Activated CD4-positive, alpha-beta T cell treated with anti-CD3 and anti-CD28 coated beads for 36 hours (primary cell): ENCODE measurements around the gene FNBP1. TPM values are rescaled to one million over a fixed set of nuclear protein-coding genes. Genes with fewer than 3 reads are reported as not detected.

Source experiments
- ATAC-seq: fragments of 200-7000 bp; cut with Tn5 transposase; one replicate; pipeline ENCODE4 v1.10.0; 2021; ENCODE audit warnings: mild to moderate bottlenecking, moderate library complexity
- CTCF ChIA-PET: fragments of 350-600 bp; sonication (Branson Sonifier 250); formaldehyde crosslinking; loops from one replicate; lab custom pipeline; 2021; ENCODE audit warnings: antibody characterized with exemption; lab: Charles Lee
- POLR2A ChIA-PET: fragments of 350-600 bp; sonication (Branson Sonifier 250); formaldehyde crosslinking; loops from one replicate; lab custom pipeline; 2021; ENCODE audit warnings: antibody characterized with exemption, inconsistent platforms; lab: Charles Lee
- DNase-seq: peaks from one replicate; pipeline ENCODE4 v3.0.0-alpha.2; 2020
- H3K27ac Mint-ChIP-seq: one replicate; pipeline ENCODE4 v1.8.0; 2021; ENCODE audit warnings: mixed read lengths
- H3K27me3 Mint-ChIP-seq: one replicate; pipeline ENCODE4 v1.8.0; 2021; ENCODE audit warnings: mixed read lengths
- H3K36me3 Mint-ChIP-seq: one replicate; pipeline ENCODE4 v1.8.0; 2021; ENCODE audit warnings: low read depth, mixed read lengths
- H3K4me1 Mint-ChIP-seq: one replicate; pipeline ENCODE4 v1.8.0; 2021; ENCODE audit warnings: mixed read lengths
- H3K4me3 Mint-ChIP-seq: one replicate; pipeline ENCODE4 v1.8.0; 2021; ENCODE audit warnings: mild to moderate bottlenecking, moderate library complexity, mixed read lengths
- H3K9me3 Mint-ChIP-seq: one replicate; pipeline ENCODE4 v1.8.0; 2021; ENCODE audit warnings: low read depth, mixed read lengths
- intact Hi-C, 2 experiments: fragments of 100-400 bp; cut with DNase I in 1 of 2; cut with micrococcal nuclease in 1 of 2; formaldehyde crosslinking; loops; one replicate each; pipeline versions ENCODE4 v1.14.2 to v1.15.1; 2022 to 2024; cut with DNase I, micrococcal nuclease
- total RNA-seq, 2 experiments: library from RNA; stranded (reverse); gene quantifications; one replicate each; pipeline ENCODE4 v1.2.3, GENCODE V29; 2021

The FNBP1 gene
- total RNA-seq, 2 experiments from 2014 or later: 254 to 354 TPM

DNA sequence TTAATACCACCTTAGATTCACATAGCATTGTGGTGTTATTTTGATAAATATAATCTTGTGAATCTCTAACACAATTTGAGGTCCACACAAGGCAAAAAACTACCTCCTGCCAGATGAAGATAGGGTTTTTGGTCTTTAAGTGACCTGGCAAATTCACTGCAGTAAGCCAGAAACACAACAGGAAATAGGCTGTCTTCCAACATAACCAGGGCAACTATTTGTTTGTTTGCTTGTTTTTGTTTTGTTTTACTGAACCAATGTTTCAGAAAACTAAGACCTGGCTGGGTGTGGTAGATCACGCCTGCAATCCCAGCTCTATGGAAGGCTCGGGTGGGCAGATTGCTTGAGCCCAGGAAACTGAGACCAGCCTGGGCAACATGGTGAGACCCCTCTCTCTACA, 112.2 kb downstream of the FNBP1 start:
- H3K27ac Mint-ChIP-seq: peak overlapping the region; percentile 86
- no peak overlapping the region for H3K4me3 Mint-ChIP-seq
- peaks cover 55% of the 10 kb centered on the region for H3K36me3 Mint-ChIP-seq
- H3K4me1 Mint-ChIP-seq: peaks cover 60% of the 10 kb centered on the region
- DNase-seq (no peak), ATAC-seq (no peak)
- CTCF ChIA-PET: no interaction called here
- intact Hi-C loops: loop anchor here in 1 of 2 experiments (5.0 kb wide), 1 partner anchor 92 kb away; no protein-coding TSS in a partner anchor
- no peaks in the 10 kb centered on the region for H3K9me3 Mint-ChIP-seq
- no peaks in the 10 kb centered on the region for H3K27me3 Mint-ChIP-seq
- POLR2A ChIA-PET: no interaction called here

DNA sequence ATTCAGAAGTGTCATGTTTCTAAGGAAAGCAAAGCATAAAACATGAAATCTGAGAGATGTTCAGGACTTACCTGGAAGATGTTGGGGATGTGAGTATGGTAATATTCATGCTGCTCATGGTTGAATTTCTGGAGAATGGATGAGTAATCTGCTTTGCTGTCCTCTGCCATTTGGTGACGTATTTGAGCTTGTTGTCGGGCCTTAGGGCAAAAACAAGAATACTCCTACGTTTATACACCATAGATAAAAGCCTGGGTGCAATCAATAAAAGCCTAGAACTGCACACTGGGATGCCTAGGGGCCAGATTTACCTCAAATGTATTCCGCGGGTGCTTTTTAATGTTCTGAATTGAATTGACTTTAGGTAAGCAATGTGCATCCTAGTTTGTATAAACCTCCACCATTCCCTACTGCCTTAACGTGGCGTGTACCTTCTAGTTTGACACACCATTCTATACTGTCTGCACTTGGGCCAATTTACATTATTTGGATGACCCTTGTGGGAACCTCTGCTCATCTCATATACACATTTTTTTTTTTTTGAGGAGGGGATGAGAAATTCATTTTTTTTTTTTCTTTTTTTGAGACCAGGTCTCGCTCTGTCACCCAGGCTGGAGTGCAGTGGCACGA, 113.4 kb downstream of the FNBP1 start:
- Mint-ChIP-seq H3K4me1 (peaks cover 50% of the 10 kb centered on the region), H3K27ac (peak overlapping the region; percentile 86)

DNA sequence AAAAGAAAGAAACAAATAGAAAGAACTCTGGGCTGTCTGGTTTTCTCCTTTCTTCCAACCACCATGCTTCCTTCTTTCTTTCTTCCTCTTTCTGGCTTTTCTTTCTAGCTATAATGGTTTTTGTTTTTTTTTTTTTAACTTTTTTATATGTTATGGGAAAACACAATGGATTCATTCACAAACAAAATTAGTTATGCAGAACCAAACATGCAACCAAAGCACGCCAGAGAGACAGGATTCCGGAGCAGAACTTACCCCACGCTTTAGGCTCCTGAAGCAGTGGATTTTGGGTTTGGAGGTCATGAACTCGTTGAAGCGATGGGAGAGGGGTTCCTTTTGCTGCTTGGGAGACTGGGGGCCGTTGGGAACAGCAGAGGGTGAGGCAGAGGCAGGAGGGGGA, 119.4 kb downstream of the FNBP1 start:
- Mint-ChIP-seq H3K4me1 (peaks cover 28% of the 10 kb centered on the region), H3K27me3 (no peaks in the 10 kb centered on the region), H3K9me3 (no peaks in the 10 kb centered on the region), H3K27ac (no peak overlapping the region), H3K4me3 (no peak overlapping the region), H3K36me3 (peaks cover 73% of the 10 kb centered on the region)
- intact Hi-C loops: no loop called here
- DNase-seq (no peak), ATAC-seq (no peak)
- ChIA-PET POLR2A (interaction anchor here (0.6 kb wide), 1 partner anchor 9 kb away, joined by 4 read pairs; no protein-coding TSS in a partner anchor), CTCF (interaction anchor here (0.7 to 1.1 kb wide), 2 partner anchors 14 to 725 kb away, joined by 4 read pairs; no protein-coding TSS in a partner anchor)

More for the DNA sequence above, 113.4 kb downstream of the FNBP1 start:
- no peaks in the 10 kb centered on the region for H3K27me3 Mint-ChIP-seq
- no peak overlapping the region for H3K4me3 Mint-ChIP-seq
- CTCF ChIA-PET: interaction anchor here (0.5 kb wide), 1 partner anchor 139 kb away, joined by 3 read pairs; no protein-coding TSS in a partner anchor
- intact Hi-C loops: loop anchor here in 1 of 2 experiments (5.0 kb wide), 1 partner anchor 93 kb away; no protein-coding TSS in a partner anchor
- ATAC-seq (peak; percentile 39), DNase-seq (no peak)
- POLR2A ChIA-PET: interaction anchor here (0.6 to 1.0 kb wide), 3 partner anchors 13 to 87 kb away, joined by 3 to 6 read pairs (median 4); no protein-coding TSS in a partner anchor
- H3K9me3 Mint-ChIP-seq: no peaks in the 10 kb centered on the region
- H3K36me3 Mint-ChIP-seq: peaks cover 57% of the 10 kb centered on the region

DNA sequence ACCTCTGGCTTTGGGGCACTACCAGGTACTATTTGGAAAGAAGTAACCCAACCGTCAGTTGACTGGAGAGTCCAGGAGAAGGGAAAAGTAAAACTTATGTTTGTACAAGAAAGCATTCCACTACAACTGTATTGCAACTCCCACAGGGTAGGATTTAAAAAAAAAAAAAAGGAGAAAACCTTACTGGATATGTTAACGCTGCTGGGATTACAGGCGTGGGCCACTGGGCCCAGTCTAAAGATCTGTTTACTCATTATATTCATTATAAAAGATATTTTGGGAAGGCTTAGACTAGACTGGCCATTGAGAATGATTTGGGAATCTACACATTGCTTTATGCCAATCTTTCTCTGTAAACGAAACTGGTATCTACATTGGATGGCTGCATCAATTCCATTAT, 121.1 kb downstream of the FNBP1 start:
- CTCF ChIA-PET: interaction anchor here (1.0 kb wide), 2 partner anchors 9 to 122 kb away, joined by 3 to 4 read pairs; no protein-coding TSS in a partner anchor
- Mint-ChIP-seq H3K27me3 (no peaks in the 10 kb centered on the region), H3K4me1 (peaks cover 34% of the 10 kb centered on the region), H3K4me3 (no peak overlapping the region), H3K27ac (peak overlapping the region; percentile 58), H3K9me3 (no peaks in the 10 kb centered on the region), H3K36me3 (peaks cover 70% of the 10 kb centered on the region)
- intact Hi-C loops: no loop called here
- POLR2A ChIA-PET: interaction anchor here (0.7 kb wide), 1 partner anchor 57 kb away, joined by 3 read pairs; no protein-coding TSS in a partner anchor
- ATAC-seq (no peak), DNase-seq (no peak)

DNA sequence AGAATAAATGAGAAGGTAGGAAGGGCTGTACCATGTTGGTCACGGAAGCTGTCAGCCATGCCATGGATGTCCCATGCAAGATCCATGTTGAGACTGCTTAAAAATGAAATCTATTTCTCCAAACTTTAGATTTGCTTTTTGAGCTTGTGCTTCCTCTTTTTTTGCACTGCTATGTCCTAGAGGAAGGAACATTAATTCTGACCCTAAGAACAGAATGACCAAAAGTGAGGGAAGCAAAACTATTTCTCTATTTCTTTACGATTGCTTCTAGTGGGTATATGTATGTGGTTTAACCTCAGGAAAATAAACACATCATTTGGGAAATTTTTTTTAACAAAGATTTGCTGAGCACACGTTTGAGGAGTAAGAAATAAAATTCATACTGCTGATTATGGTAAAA, 123.1 kb downstream of the FNBP1 start:
- CTCF ChIA-PET: interaction anchor here (1.0 to 1.3 kb wide), 5 partner anchors 16 to 68 kb away, joined by 3 to 4 read pairs (median 3); no protein-coding TSS in a partner anchor

DNA sequence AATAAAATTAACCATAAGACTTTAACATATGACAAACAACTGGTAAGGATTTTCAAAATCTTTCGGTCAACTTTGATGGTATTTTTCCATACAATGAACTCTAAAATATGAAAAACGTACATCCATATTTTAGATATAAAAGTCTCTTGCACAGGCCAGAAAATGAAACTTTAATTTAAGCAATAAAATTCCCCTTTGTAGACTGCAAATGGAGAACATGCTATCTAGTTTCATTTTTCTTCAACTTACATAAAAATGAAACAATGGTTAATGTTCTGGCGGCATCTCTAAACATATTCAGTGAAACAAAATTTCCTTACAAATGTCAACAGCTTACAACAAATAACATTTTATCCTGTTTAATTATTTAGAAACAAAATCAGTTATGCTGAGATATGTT, 123.7 kb downstream of the FNBP1 start:
- H3K27ac Mint-ChIP-seq: peak overlapping the region; percentile 44
- intact Hi-C loops: no loop called here
- H3K36me3 Mint-ChIP-seq: peaks cover 67% of the 10 kb centered on the region
- POLR2A ChIA-PET: interaction anchor here (0.9 kb wide), 1 partner anchor 123 kb away, joined by 3 read pairs; no protein-coding TSS in a partner anchor
- H3K9me3 Mint-ChIP-seq: no peaks in the 10 kb centered on the region
- no peak overlapping the region for H3K4me3 Mint-ChIP-seq
- H3K27me3 Mint-ChIP-seq: no peaks in the 10 kb centered on the region
- H3K4me1 Mint-ChIP-seq: peaks cover 31% of the 10 kb centered on the region
- CTCF ChIA-PET: interaction anchor here (1.0 to 1.3 kb wide), 4 partner anchors 16 to 67 kb away, joined by 3 to 4 read pairs (median 3); no protein-coding TSS in a partner anchor
- no peak for DNase-seq
- no peak for ATAC-seq

More for the DNA sequence above, 123.1 kb downstream of the FNBP1 start:
- peaks cover 34% of the 10 kb centered on the region for H3K4me1 Mint-ChIP-seq
- POLR2A ChIA-PET: interaction anchor here (0.9 kb wide), 1 partner anchor 123 kb away, joined by 3 read pairs; no protein-coding TSS in a partner anchor
- intact Hi-C loops: no loop called here
- no peaks in the 10 kb centered on the region for H3K27me3 Mint-ChIP-seq
- H3K9me3 Mint-ChIP-seq: no peaks in the 10 kb centered on the region
- peaks cover 73% of the 10 kb centered on the region for H3K36me3 Mint-ChIP-seq
- H3K27ac Mint-ChIP-seq: peak overlapping the region; percentile 44
- ATAC-seq (no peak), DNase-seq (no peak)
- no peak overlapping the region for H3K4me3 Mint-ChIP-seq

DNA sequence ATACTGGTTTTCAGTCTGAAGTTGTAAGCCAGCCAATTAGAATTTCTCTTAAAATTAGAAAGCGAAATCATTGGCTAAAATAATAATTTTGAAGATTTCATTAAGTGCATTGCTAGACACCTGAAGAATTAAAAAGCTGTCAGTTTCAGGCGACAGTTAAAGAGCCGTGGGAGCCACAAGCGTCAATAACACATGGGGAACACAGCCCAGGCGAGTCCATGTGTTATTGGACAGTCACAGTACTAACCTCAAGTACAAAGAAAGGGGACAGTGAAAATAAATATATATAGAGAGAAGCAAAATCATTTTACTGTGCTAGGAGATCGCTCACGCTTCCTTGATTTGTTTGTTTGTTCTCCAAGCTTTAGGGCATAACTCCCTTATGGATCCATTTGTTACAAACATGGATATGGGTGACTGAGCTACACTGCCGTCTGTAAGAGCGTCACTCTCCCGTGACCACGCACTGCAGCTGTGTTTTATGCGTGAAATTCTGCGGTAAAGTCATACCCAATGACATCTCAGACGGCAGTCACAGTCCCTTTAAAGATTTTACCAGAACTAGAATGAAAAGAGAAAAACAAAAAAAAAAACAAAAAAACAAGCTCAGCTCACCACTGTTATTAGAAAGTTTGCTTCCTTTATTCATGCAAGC, 124.6 kb downstream of the FNBP1 start:
- Mint-ChIP-seq H3K27me3 (no peaks in the 10 kb centered on the region), H3K9me3 (no peaks in the 10 kb centered on the region), H3K4me3 (no peak overlapping the region), H3K4me1 (peaks cover 25% of the 10 kb centered on the region), H3K36me3 (peaks cover 66% of the 10 kb centered on the region), H3K27ac (peak overlapping the region; percentile 13)
- CTCF ChIA-PET: interaction anchor here (1.3 kb wide), 1 partner anchor 55 kb away, joined by 3 read pairs; no protein-coding TSS in a partner anchor
- DNase-seq: no peak
- intact Hi-C loops: no loop called here
- POLR2A ChIA-PET: no interaction called here
- ATAC-seq: no peak

DNA sequence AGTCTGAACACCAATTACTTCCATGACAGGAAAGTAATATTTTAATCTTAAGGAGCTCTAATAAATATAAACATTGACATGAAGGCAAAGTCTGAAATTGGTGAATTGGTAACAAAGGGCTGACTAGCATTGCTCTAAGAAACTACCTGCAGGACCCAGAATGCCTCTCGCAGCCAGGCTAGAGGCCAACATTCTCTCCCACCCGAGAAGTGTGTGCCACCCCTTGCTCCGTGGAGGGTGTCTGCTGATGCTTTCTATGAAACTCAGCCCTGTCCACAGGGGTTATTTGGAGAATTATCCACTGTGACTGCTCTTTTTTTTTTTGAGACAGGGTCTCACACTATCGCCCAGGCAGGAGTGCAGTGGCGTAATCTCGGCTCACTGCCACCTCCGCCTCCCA, 126.3 kb downstream of the FNBP1 start:
- CTCF ChIA-PET: interaction anchor here (0.5 to 1.2 kb wide), 5 partner anchors 24 to 1755 kb away, joined by 3 to 4 read pairs (median 4); no protein-coding TSS in a partner anchor
- Mint-ChIP-seq H3K4me1 (peaks cover 23% of the 10 kb centered on the region), H3K27ac (no peak overlapping the region), H3K9me3 (no peaks in the 10 kb centered on the region), H3K4me3 (no peak overlapping the region), H3K36me3 (peaks cover 56% of the 10 kb centered on the region), H3K27me3 (no peaks in the 10 kb centered on the region)
- POLR2A ChIA-PET: no interaction called here
- ATAC-seq (no peak), DNase-seq (no peak)
- intact Hi-C loops: no loop called here

DNA sequence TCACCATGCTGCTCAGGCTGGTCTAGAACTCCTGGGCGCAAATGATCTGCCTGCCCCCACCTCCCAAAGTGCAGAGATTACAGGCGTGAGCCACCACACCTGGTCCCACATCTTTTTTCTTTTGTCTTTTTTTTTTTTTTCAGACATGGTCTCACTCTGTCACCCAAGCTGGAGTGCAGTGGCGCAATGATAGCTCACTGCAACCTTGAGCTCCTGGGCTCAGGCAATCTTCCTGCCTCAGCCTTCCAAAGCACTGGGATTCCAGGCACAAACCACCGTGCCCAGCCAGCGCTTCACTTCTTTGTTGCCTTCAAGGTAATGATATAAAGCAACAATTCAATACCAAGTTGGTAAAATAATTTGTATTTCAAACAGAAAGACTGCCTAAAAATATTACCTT, 128.9 kb downstream of the FNBP1 start:
- H3K36me3 Mint-ChIP-seq: peaks cover 57% of the 10 kb centered on the region
- intact Hi-C loops: no loop called here
- CTCF ChIA-PET: no interaction called here

DNA sequence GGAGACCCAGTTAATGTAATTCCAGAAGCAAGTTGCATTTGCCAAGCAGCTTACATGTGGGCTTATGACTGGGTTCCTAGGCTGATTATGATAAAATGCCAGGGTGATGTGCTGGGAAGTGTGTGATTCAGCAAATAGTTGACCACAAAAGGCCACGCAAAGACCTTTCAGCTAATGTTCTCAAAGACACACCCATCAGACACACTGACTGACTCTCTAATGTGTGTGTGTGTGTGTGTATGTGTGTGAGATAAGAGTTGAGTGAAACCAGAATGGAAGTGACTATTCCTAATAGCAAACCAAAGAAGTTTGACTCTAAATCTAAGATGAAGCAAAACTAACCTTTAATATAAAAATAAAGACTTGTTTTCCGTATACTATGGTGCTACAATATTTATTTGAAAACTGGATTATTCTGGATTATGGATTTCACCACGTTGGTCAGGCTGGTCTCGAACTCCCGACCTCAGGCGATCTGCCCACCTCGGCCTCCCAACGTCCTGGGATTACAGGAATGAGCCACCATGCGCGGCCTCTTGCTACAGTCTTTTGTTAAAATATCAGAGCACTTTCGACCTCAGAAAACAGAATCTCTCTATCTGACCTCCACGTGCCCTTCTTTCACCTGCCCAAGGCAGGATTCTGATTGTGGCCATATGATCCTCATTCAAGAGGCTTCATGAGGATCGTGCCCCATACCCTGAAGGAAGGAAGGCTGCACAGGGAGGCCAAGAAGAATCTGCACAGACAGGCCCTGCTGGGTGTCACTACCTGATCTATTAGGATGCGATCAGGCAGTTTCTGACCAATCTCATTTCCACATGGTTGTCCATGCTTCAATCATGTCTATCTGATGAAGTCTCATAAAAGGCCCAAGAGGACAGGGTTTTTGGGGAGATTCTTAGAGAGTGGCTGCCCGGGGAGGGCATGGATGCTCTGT, 132.1 kb downstream of the FNBP1 start:
- DNase-seq (peak; percentile 48), ATAC-seq (peak; percentile 76)
- no peaks in the 10 kb centered on the region for H3K27me3 Mint-ChIP-seq
- H3K36me3 Mint-ChIP-seq: peaks cover 57% of the 10 kb centered on the region
- H3K4me1 Mint-ChIP-seq: peaks cover 22% of the 10 kb centered on the region
- POLR2A ChIA-PET: interaction anchor here (0.9 kb wide), 1 partner anchor 22 kb away, joined by 3 read pairs; no protein-coding TSS in a partner anchor
- peak overlapping the region; percentile 63 for H3K27ac Mint-ChIP-seq
- CTCF ChIA-PET: interaction anchor here (0.7 to 1.5 kb wide), 3 partner anchors 14 to 1558 kb away, joined by 3 to 6 read pairs (median 4); no protein-coding TSS in a partner anchor
- no peaks in the 10 kb centered on the region for H3K9me3 Mint-ChIP-seq
- H3K4me3 Mint-ChIP-seq: peak overlapping the region; percentile 14
- intact Hi-C loops: no loop called here

More for the DNA sequence above, 128.9 kb downstream of the FNBP1 start:
- ATAC-seq (no peak), DNase-seq (no peak)
- peak overlapping the region; percentile 10 for H3K27ac Mint-ChIP-seq
- no peak overlapping the region for H3K4me3 Mint-ChIP-seq
- no peaks in the 10 kb centered on the region for H3K9me3 Mint-ChIP-seq
- H3K4me1 Mint-ChIP-seq: peaks cover 28% of the 10 kb centered on the region
- POLR2A ChIA-PET: interaction anchor here (0.6 kb wide), 2 partner anchors 75 to 113 kb away, joined by 3 to 5 read pairs; no protein-coding TSS in a partner anchor
- H3K27me3 Mint-ChIP-seq: no peaks in the 10 kb centered on the region
